Right lobe of liver (tissue), 6 donors: ENCODE measurements around the gene FRMD4B. TPM values are rescaled to one million over a fixed set of nuclear protein-coding genes. Genes with fewer than 3 reads are reported as not detected.

Experiments
- ATAC-seq, 4 donors: fragments of 200-7000 bp; cut with Tn5 transposase; one replicate each; pipeline ENCODE4 v1.9.1; 2020; ENCODE audit warnings: mild to moderate bottlenecking in 4 of 4, moderate library complexity in 4 of 4
- DNase-seq, 3 donors: peaks; one replicate each; pipeline ENCODE4 v3.0.0-alpha.2; 2020
- H3K27ac ChIP-seq, 3 donors: fragments of 200-600 bp; one replicate each; pipeline ENCODE4 v1.8.0; 2022
- H3K27me3 ChIP-seq, 2 donors: fragments of 200-600 bp; one replicate each; pipeline ENCODE4 v1.8.0; 2022
- H3K36me3 ChIP-seq, 4 donors: fragments of 200-600 bp; sonication (generic) in 1 of 4; one replicate each; pipeline versions ENCODE4 v1.5.1 to v1.8.0; 2017 to 2022; ENCODE audit warnings: control low read depth in 1 of 4
- H3K4me1 ChIP-seq, 4 donors: fragments of 200-600 bp; sonication (generic) in 1 of 4; one replicate each; pipeline versions ENCODE4 v1.5.1 to v1.8.0; 2017 to 2022; ENCODE audit warnings: control low read depth in 1 of 4
- H3K4me3 ChIP-seq, 3 donors: fragments of 200-600 bp; one replicate each; pipeline ENCODE4 v1.8.0; 2022
- H3K9me3 ChIP-seq, 4 donors: fragments of 200-600 bp; sonication (generic) in 1 of 4; one replicate each; pipeline versions ENCODE4 v1.5.1 to v1.8.0; 2017 to 2022; ENCODE audit warnings: control low read depth in 1 of 4
- CTCF ChIP-seq, 4 donors: fragments of 200-600 bp in 3 of 4; fragments of 450-650 bp in 1 of 4; IDR thresholded peaks; one replicate each; pipeline versions ENCODE4 v1.5.1 to v1.8.0; 2016 to 2022; ENCODE audit warnings: antibody characterized with exemption in 4 of 4, mild to moderate bottlenecking in 2 of 4
- POLR2A ChIP-seq: fragments of 450-650 bp; IDR thresholded peaks from one replicate; pipeline ENCODE4 v1.6.1; 2017; ENCODE audit warnings: antibody characterized with exemption, mild to moderate bottlenecking
- WGBS: methylation state at CpG from one replicate; pipeline ENCODE4 v1.1.6; 2018; ENCODE audit warnings: low coverage, low lambda C conversion rate; ENCODE audit not compliant: insufficient coverage; ENCODE audit errors: missing lambda C conversion rate; 5-methylcytosine and 5-hydroxymethylcytosine counted together
- intact Hi-C, 2 donors: fragments of 100-400 bp; cut with DNase I; formaldehyde crosslinking; loops; one replicate each; pipeline versions ENCODE4 v1.11.2 to v1.14.1; 2022
- total RNA-seq, 6 experiments: library from RNA; depleted of rRNA in 2 of 6; stranded (reverse); fragments of >200 nt in 2 of 6; fragmentation: NEBNext Ultra II Directional in 3 of 6; extraction: Animal tissue kit (Norgen Biotek cat#: 25700) in 3 of 6; gene quantifications; one replicate each; pipeline versions ENCODE4 v1.1.0 to v1.2.4, GENCODE V29; 2016 to 2023
- donor health status: DM: no; HTN: yes; CAD: no.
- donor health status: DM: no; HTN: no; CAD: no.
- donor health status: DM: no; HTN: no; CAD: no.
- donor health status: DM: no; HTN: yes; CAD: no.
- donor health status: DM: no; HTN: yes; CAD: no.

FRMD4B gene
- total RNA-seq, 6 experiments from 2014 or later = 9.2 to 21.0 (median 12.3) TPM

DNA sequence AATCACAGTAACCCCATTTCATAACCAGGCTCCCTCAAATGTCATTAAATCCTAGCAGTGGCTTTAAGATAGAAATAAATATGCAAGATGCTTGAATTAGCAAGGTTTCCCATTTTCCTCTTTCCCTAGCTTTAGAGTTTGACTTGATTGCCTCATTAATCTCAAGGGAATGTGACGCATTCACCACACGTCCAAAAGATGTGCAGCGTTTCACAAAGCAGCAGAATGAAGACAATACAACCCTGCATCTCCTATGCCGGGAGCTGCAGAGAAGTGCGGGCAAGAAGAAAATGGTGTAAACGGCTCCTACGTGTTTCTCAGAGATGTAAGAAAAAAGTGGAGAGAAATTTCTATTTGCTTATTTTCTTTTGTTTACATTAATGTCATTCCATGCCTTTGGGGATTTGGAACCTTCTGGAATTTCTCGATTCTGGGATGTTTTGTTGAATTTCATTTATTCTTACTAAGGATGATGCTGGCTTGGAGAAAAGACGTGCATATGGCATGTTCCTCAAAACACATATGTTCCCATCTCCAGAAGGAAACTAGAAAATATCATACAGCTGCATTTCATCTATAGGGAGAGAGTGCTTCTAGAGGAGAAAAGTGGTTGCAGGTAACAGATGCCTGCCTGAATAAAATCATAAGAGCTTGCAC is 27.8 kb upstream of the FRMD4B start:
- TF ChIP-seq CTCF (IDR thresholded peaks at IDR 0.05) (no peak), POLR2A (no peak)
- intact Hi-C loops = loop anchor here in 1 of 2 donors (10.0 kb wide), 1 partner anchor 259 kb away; no protein-coding TSS in a partner anchor
- ATAC-seq (no peak), DNase-seq (no peak)
- H3K36me3 ChIP-seq = no peaks in the 10 kb centered on the region
- H3K9me3 ChIP-seq = no peaks in the 10 kb centered on the region
- H3K27ac ChIP-seq = no peak overlapping the region
- no peaks in the 10 kb centered on the region for H3K27me3 ChIP-seq
- H3K4me1 ChIP-seq = peaks cover 0 to 8% (median 0%) of the 10 kb centered on the region in 4 donors
- no peak overlapping the region for H3K4me3 ChIP-seq
- 27% methylated on average over 9 of the region's 9 CpGs for WGBS

DNA sequence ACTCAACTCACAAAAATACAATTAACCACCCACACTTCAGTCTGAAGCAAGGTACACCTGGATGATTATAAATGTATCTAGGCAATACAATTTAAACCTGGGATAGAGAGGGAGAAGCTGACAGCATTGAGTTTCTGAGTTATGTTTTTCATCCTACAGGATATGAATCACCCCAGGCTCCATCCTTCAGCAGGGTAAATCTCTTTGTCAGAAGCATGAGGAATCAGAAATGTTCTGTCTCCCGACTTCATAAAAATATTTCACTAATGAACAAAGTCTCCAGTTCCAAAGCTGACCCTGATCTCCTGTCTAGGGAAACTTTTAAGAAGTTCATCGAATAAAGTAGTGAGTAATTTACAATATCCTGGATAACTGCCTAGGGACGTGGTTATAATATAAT is 25.5 kb upstream of the FRMD4B start:
- H3K27ac ChIP-seq = no peak overlapping the region
- peak in 2 of 4 donors; percentile 16 to 38 for ATAC-seq
- peaks cover 0 to 8% (median 0%) of the 10 kb centered on the region in 4 donors for H3K4me1 ChIP-seq
- WGBS = 39% methylated on average over 3 of the region's 3 CpGs
- intact Hi-C loops = loop anchor here in 1 of 2 donors (10.0 kb wide), 1 partner anchor 257 kb away; no protein-coding TSS in a partner anchor
- H3K36me3 ChIP-seq = no peaks in the 10 kb centered on the region
- H3K4me3 ChIP-seq = no peak overlapping the region
- no peaks in the 10 kb centered on the region for H3K9me3 ChIP-seq
- no peak for DNase-seq
- no peaks in the 10 kb centered on the region for H3K27me3 ChIP-seq
- TF ChIP-seq CTCF (IDR thresholded peaks at IDR 0.05) = no peak
- no peak for TF ChIP-seq POLR2A

GRCh38 chr3:69410301-69410700 is 24.4 kb upstream of the FRMD4B start:
- WGBS = 6% methylated on average over 7 of the region's 8 CpGs
- no peak overlapping the region for H3K4me3 ChIP-seq
- no peaks in the 10 kb centered on the region for H3K27me3 ChIP-seq
- H3K36me3 ChIP-seq = no peaks in the 10 kb centered on the region
- peak; percentile 92 to 93 (median 92) for ATAC-seq
- peaks cover 0 to 8% (median 0%) of the 10 kb centered on the region in 4 donors for H3K4me1 ChIP-seq
- TF ChIP-seq CTCF (IDR thresholded peaks at IDR 0.05) (peak; percentile 77 to 86 (median 80)), POLR2A (no peak)
- H3K9me3 ChIP-seq = no peaks in the 10 kb centered on the region
- DNase-seq = peak; percentile 43 to 77 (median 58)
- intact Hi-C loops = loop anchor here in 1 of 2 donors (10.0 kb wide), 1 partner anchor 256 kb away; no protein-coding TSS in a partner anchor
- H3K27ac ChIP-seq = no peak overlapping the region

DNA sequence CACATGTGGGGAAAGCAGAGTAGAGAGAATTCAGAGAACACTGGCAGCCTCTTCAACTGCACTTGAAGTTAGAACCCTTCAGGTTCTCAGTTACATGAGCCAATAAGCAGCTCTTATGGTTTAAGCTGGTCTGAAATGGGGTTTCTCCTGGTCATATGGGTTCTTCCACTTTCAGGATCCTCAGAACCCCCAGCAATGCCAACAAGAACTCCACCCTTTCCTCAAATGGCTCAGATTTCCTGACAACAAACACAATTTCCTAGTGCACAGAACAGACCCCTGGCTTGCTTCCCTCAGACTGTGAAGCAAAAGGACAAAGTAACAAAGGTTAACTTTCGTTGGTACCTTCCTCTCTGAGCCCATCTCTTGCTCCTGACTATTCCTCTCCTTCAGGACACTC is 23.9 kb upstream of the FRMD4B start:
- no peak for DNase-seq
- Histone ChIP-seq H3K36me3 (no peaks in the 10 kb centered on the region), H3K9me3 (no peaks in the 10 kb centered on the region), H3K4me3 (no peak overlapping the region), H3K27ac (no peak overlapping the region), H3K27me3 (no peaks in the 10 kb centered on the region), H3K4me1 (peaks cover 0 to 8% (median 0%) of the 10 kb centered on the region in 4 donors)
- 20% methylated on average over 1 of the region's 1 CpG for WGBS
- ATAC-seq = peak; percentile 55 to 69 (median 62)
- intact Hi-C loops = loop anchor here in 1 of 2 donors (10.0 kb wide), 2 partner anchors 95 to 255 kb away; no protein-coding TSS in a partner anchor
- TF ChIP-seq POLR2A = no peak
- TF ChIP-seq CTCF (IDR thresholded peaks at IDR 0.05) = no peak
